ENCODE results near the gene PRKAG2. TPM values are rescaled to one million over a fixed set of nuclear protein-coding genes. Genes with fewer than 3 reads are reported as not detected.
"Not testable (repeated sequence)": the region's sequence is repeated elsewhere in the genome, so short reads cannot be mapped to it uniquely, and the experiment has no call there.

PRKAG2 gene
- total RNA-seq, 1 donor from 2014 or later = 13.5 TPM

GRCh38 chr7:151790095-151790829 is 86.7 kb downstream of the PRKAG2 start:
- DNase-seq (ENCODE audit: low read depth in 2 of 2) = no peak

DNA sequence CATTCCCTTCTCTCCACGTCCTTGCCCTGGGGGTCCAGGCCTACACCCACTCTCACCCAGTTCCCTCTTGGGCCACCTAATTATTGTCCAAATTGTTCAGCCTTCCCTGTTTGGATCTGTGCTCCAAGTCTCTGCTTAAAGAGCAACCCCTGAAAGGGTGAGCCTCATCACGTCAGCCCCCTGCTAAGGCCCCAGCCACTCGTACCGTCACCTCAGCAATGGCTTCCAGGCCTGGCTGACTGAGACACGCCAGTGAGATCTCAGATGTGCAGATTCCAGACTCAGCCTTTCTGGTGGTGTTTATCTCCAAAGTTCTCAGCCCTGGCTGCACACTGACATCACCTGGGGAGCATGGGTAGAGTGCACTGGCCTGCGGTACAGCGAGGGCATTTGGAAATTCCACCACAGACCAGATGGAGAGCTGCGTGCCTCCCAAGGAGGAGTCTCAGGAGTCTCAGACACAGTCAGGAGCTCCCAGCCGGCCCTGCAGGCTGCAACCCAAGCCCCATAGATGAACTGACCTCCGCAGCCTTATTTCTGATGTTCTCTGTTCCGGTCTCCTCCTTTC is 87.5 kb downstream of the PRKAG2 start:
- DNase-seq (ENCODE audit: low read depth in 2 of 2) = no peak

DNA sequence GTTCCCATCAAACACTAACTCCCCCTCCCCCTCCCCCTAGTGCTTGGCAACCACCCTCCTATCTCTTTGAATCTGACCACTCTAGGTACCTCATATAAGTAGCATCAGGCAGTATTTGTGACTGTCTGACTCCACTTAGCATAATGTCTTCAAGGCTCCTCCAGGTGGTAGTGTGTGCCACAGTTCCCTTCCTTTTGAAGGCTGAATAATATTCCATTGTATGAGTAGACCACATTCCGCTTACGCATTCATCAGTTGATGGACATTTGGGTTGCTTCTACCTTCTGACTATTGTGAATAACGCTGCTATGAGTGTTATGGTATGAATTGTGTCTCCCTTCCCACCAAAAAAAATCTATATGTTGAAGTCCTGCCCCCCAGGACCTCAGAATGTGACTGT is 89.6 kb downstream of the PRKAG2 start:
- no peak for DNase-seq (ENCODE audit: low read depth in 2 of 2)

GRCh38 chr7:151786936-151787335 is 90.0 kb downstream of the PRKAG2 start:
- no peak for DNase-seq (ENCODE audit: low read depth in 2 of 2)

DNA sequence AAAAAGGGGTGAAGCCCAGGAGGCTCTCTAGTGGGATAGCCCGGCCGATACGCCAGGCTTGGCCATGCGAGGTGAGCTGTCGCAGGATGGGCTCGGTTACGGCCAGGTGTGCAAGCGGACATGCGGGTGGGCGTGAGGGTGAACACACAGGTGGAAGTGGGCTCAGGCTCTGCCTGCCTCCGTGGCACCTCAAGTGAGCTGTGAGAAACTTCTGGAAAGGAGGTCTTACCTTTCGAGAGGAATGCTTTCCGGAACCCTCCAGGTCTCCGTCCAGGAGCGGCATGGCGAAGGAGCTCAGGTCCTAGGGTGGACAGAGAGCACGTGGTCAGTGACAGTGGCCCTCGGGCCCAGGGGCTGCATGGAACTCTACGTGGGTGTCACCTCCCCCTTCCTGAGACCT is 90.7 kb downstream of the PRKAG2 start:
- no peak for DNase-seq (ENCODE audit: low read depth in 2 of 2)

DNA sequence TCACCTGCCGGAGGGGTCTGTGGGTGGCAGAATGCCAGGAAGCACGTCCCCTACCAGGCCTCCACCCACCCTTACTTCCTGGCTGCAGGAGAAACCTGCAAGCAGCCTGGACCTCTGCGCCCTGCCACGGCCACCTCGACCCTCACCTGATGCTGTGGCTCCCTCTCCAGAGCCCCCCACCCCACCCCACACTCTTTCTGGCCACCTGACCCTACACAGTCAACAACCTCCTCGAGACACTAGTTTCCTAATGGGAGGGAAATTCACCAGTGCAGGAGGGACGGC is 91.3 kb downstream of the PRKAG2 start:
- no peak for DNase-seq (ENCODE audit: low read depth in 2 of 2)

DNA sequence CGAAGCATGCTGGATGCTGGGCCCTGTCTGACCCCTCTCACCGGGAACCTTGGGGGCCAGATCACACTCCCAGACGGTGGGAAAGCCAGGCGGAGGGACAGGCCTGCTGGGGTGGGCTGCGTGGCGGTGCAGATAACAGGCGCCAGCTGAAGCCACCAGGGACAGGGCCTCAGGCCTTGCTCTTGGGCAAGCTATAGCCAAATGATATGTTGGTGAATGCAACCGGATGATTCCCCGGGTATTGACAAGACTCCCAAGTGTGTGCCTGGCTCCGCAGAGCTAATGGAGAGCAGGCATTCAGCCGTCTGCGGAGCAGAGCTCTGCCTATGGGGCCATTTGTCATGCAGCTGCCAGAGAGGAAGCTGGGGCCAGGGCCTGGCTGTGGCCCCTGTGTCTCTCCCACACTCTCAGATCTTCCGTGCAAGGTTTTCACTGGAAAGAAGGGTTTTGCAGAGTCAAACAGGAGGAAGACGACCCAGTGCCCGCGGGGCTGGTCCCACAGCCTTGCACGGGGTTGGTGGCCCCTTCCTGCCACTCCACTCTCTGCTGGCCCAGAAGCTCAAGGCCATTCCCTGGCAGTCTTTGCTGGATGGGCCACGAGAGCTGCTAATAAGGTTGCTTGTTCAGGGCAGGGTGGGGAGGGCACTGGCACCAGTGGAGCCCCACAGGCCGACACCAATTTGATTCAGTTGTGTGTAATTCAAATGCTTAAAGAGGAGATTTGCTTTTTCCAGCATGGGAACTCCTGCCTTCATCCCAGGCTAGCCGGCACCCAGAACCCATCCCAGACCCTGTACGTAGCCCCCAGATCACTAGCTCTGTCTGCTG is 91.8 kb downstream of the PRKAG2 start:
- DNase-seq (ENCODE audit: low read depth in 2 of 2) = no peak

DNA sequence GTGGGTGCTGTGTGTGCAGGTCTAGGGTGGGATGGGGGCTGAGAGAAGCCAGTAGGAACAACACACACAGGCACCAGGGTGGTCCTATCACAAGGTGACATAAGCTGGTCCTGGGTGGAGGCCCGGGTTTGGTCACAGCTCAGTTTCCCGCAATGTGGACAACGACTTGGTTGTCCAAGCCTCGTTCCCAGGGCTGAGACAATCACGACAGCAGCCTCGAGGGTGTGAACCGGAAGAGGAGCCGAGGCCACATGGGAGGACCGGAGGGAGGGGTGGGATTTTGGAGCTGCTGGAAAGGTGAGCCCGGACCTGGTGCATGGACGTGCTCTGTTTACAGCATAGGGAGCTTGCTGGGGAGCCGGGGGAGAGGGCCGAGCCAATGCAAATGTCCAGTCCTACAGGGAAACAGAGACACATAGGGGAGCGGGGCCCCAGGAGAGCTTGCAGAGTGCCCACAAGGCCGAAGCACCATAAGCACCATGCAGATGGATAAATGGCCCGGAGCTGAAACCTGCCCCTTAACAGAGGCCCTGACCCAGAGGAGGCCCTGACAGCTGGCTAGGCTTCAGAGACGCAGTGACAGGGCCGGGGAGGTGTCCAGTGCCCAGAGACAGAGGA is 92.8 kb downstream of the PRKAG2 start:
- DNase-seq (ENCODE audit: low read depth in 2 of 2) = no peak

- peak; percentile 60 to 70 for DNase-seq (ENCODE audit: low read depth in 2 of 2)
These were observed 94.1 kb downstream of the PRKAG2 start for GRCh38 chr7:151782598-151783448.

DNA sequence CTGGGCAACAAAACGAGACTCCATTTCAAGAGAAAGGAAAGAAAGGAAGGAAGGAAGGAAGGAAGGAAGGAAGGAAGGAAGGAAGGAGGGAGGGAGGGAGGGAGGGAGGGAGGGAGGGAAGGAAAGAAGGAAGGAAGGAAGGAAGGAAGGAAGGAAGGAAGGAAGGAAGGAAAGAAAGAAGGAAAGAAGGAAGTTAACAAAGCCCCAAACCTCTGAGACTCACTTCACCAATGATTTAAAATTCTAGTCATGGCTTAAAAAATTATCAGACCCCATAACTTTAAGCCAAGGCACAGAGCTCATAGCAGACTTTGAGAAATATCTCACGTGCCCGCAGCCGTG is 94.7 kb downstream of the PRKAG2 start:
- DNase-seq (ENCODE audit: low read depth in 2 of 2) = not testable (repeated sequence)

- no peak for DNase-seq (ENCODE audit: low read depth in 2 of 2)
These were observed 95.6 kb downstream of the PRKAG2 start for GRCh38 chr7:151781161-151781845.

- peak; percentile 52 to 95 for DNase-seq (ENCODE audit: low read depth in 2 of 2)
These were observed 96.3 kb downstream of the PRKAG2 start for GRCh38 chr7:151780631-151781030.

DNA sequence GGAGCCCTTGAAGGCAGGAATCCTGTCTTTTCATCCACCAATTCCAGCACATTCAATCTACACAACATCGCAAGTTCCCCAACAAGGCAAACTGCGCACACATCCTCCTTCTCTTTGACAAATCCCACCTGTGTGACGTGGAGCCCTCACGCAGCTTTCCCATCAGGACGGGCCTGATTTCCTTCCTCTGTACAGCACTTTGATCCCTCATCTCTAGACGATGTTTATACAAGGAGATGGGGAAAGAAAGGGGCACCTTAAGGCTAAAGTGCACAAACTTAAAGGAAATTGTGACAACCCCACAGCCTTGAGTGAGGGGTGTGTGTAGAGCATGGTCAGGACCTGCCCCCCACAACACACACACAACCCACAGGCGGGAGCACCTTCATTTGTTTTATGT is 97.2 kb downstream of the PRKAG2 start:
- DNase-seq (ENCODE audit: low read depth in 2 of 2) = no peak

- DNase-seq (ENCODE audit: low read depth in 2 of 2) = no peak
These were observed 97.7 kb downstream of the PRKAG2 start for GRCh38 chr7:151779255-151779654.

DNA sequence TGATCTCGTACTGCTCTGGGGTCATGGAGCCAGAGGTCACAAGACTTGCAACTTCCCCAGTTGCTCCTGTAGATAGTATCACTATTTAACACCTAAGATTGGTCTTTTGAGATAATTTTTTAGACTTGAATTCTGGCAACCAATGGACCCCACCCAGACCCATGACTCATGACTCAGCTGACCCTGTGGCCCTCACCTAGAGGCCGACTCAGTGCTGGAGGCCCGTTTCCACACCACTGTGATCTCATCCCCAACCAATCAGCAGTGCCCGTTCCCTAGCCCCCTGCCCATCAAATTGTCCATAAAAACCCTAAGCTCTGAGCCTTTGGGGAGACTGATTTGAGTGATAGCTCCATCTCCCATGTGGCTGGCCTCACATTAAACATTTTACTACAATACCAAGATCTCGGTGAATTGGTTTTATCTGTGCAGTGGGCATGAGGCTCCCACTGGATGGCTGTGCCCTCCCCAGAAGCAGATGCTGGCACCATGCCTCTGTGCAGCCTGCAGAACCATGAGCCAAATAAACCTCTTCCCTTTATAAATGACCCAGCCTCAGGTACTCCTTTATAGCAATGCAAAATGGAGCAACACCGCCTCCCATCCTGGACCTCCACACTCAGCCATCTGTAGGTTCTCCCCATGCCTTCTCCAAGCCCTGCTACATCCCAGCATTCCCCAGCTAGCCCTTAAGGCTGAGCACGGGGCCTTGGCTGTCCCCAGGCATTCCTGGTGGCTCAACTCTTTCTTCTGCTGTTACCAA is 98.8 kb downstream of the PRKAG2 start:
- no peak for DNase-seq (ENCODE audit: low read depth in 2 of 2)

GRCh38 chr7:151777495-151777880 is 99.4 kb downstream of the PRKAG2 start:
- no peak for DNase-seq (ENCODE audit: low read depth in 2 of 2)

DNA sequence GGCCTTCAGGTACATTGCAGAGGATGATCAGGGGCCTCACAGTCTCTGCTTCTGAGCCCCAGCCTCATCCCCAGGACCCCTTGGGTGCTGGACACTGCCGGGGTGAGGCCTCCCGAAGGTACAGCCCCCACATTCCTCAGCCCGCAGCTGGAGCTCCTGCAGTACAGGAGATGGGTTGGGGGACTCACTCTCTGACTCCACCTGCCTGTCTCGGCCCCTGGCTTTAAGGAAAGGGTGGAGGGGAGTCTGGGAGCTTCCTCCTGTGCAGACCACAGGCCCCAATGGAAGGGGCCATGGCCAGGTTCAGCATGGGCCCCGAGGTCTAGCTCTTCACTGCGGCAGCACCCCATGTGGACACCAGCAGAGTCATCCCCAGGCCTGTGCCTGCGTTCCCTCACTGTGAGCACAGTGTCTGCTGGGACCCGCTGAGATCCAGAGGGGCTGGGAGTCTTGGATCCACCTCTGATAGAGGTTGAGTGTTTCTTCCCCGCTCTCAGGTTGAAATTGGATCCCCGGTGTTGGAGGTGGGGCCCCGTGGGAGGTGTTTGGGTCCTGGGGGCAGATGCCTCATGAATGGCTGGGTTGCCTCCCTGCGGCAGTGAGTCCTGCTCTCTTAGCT is 99.9 kb downstream of the PRKAG2 start:
- DNase-seq (ENCODE audit: low read depth in 2 of 2) = no peak

GRCh38 chr7:151776446-151776845 is 100.5 kb downstream of the PRKAG2 start:
- no peak for DNase-seq (ENCODE audit: low read depth in 2 of 2)

DNA sequence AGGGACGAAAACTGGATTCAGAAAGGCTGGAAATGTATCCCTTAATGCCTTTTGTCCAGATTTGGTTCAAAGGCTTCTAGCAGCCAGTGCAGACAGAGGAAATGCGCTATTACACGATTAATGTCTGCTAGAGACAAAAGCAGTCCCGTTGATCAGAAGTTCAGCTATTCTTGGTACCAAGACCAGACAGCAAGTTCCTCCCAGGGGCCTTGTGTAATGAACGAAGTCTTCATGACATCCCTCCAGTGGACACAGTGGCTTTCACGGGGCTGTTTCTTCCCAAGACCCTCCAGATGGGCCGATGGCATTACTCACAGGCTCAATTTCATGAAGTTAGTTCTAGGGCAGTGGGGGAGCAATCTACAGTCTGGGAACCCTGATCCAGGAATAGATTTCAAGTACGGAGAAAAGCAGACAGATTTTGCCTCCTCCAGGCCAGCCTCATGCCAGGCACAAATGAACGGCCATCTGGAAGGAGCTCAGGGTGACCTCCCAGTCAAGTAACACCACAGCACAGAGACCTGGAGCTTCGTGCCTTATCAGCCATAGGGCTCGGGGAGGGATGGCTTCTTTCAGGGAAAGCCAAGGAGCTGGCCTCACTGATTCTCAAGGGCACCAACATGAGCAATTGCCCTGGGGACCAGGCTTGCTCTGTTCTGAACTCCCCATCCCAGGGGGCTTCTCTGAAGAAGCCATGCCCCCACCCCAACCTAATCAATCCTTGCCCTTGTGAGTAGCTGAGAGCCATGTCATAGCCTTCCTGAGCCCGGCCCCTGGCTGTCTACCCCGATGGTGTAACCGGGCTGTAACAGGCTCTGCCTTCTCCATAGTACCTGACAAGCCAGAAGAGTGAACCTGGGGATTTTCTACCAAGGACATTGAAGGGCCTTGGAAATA is 101.1 kb downstream of the PRKAG2 start:
- no peak for DNase-seq (ENCODE audit: low read depth in 2 of 2)
